ENCODE data around the gene KLHL15. TPM values are rescaled to one million over a fixed set of nuclear protein-coding genes. Genes with fewer than 3 reads are reported as not detected.
"Not testable (repeated sequence)": the region's sequence is repeated elsewhere in the genome, so short reads cannot be mapped to it uniquely, and the experiment has no call there.

KLHL15 gene, protein sequence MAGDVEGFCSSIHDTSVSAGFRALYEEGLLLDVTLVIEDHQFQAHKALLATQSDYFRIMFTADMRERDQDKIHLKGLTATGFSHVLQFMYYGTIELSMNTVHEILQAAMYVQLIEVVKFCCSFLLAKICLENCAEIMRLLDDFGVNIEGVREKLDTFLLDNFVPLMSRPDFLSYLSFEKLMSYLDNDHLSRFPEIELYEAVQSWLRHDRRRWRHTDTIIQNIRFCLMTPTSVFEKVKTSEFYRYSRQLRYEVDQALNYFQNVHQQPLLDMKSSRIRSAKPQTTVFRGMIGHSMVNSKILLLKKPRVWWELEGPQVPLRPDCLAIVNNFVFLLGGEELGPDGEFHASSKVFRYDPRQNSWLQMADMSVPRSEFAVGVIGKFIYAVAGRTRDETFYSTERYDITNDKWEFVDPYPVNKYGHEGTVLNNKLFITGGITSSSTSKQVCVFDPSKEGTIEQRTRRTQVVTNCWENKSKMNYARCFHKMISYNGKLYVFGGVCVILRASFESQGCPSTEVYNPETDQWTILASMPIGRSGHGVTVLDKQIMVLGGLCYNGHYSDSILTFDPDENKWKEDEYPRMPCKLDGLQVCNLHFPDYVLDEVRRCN
- 7.1 TPM for total RNA-seq
- long read RNA-seq, partial matches to known transcripts, result 3 of 3 reads
- long read RNA-seq, other reads (novel, unspliced or antisense), result 0 of 3 reads

DNA sequence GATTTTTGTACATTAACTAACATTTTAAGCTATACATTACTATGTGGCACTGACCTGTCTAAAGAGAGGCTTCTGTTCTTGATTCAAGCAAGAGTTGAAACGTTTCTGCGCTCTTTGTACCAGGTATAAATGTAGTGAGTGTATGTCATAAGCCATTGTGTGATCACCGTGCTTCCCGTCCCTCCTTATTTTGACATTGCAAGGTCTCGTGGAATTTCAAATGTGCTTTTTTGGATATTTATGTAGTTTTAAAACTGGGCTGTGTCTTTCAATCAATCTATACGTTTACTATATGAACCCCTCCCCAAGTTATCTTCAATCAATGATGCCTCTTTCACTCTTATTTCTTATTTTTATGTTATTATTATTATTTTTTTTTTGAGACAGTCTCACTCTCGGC is at the start of gene KLHL15:
Gene KLHL15 (minus strand): TSS at position 101 of the 400 bp plus-strand sequence. CDS start 20,493 bp downstream, outside the sequence.
- Histone ChIP-seq H3K4me3 (peak within 1 kb of the TSS; percentile 53), H3K4me1 (no peaks in the 10 kb centered on the region), H3K27me3 (no peaks in the 10 kb centered on the region), H3K36me3 (no peaks in the 10 kb centered on the region), H3K9me3 (no peaks in the 10 kb centered on the region), H3K27ac (peak within 1 kb of the TSS; percentile 93)
- ATAC-seq (no peak), DNase-seq (no peak)
- TF ChIP-seq, protein P1, sequence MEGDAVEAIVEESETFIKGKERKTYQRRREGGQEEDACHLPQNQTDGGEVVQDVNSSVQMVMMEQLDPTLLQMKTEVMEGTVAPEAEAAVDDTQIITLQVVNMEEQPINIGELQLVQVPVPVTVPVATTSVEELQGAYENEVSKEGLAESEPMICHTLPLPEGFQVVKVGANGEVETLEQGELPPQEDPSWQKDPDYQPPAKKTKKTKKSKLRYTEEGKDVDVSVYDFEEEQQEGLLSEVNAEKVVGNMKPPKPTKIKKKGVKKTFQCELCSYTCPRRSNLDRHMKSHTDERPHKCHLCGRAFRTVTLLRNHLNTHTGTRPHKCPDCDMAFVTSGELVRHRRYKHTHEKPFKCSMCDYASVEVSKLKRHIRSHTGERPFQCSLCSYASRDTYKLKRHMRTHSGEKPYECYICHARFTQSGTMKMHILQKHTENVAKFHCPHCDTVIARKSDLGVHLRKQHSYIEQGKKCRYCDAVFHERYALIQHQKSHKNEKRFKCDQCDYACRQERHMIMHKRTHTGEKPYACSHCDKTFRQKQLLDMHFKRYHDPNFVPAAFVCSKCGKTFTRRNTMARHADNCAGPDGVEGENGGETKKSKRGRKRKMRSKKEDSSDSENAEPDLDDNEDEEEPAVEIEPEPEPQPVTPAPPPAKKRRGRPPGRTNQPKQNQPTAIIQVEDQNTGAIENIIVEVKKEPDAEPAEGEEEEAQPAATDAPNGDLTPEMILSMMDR (IDR thresholded peaks at IDR 0.05), result no peak
- intact Hi-C loops (cut with DNase I), result no loop called here

DNA sequence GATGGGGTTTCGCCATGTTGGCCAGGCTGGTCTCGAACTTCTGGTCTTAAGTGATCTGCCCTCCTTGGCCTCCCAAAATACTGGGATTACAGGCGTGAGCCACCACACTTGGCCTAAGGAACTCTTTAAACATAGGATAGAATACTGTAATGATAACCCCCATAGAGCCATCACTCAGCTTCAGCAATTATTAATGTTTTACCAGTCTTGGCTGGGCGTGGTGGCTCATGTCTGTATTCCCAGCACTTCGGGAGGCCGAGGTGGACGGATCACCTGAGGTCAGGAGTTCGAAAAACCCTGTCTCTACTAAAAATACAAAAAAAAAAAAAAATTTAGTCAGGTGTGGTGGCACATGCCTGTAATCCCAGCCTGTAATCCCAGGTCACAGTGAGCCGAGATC is 42.9 kb upstream of the KLHL15 start:
- peaks cover 64% of the 10 kb centered on the region for H3K36me3 ChIP-seq

DNA sequence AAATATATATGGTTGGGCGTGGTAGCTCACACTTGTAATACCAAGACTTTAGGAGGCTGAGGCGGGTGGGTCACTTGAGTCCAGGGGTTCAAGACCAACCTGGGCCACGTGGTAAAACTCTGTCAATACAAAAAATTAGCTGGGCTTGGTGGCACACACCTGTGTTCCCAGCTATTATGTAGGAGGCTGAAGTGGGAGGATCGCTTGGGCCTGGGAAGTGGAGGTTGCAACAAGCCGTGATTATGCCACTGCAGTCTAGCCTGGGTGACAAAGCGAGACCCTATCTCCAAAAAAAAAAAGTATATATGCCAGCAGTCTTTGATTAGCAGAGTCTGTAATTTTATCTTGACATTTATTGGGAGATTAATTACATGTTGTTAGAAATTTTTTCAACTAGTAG is 36.5 kb upstream of the KLHL15 start:
- TF ChIP-seq, protein P1 (IDR thresholded peaks at IDR 0.05), result no peak
- no peak overlapping the region for H3K27ac ChIP-seq
- intact Hi-C loops (cut with DNase I), result no loop called here
- H3K4me1 ChIP-seq, result no peaks in the 10 kb centered on the region
- H3K27me3 ChIP-seq, result no peaks in the 10 kb centered on the region
- DNase-seq (no peak), ATAC-seq (no peak)
- H3K9me3 ChIP-seq, result no peaks in the 10 kb centered on the region
- no peak overlapping the region for H3K4me3 ChIP-seq
- H3K36me3 ChIP-seq, result peaks cover 70% of the 10 kb centered on the region

More for the DNA sequence above, 42.9 kb upstream of the KLHL15 start:
- Histone ChIP-seq H3K9me3 (no peaks in the 10 kb centered on the region), H3K27me3 (no peaks in the 10 kb centered on the region), H3K27ac (no peak overlapping the region), H3K4me3 (no peak overlapping the region), H3K4me1 (no peaks in the 10 kb centered on the region)
- DNase-seq, result no peak
- TF ChIP-seq, protein P1 (IDR thresholded peaks at IDR 0.05), result no peak
- ATAC-seq, result no peak
- intact Hi-C loops (cut with DNase I), result no loop called here

DNA sequence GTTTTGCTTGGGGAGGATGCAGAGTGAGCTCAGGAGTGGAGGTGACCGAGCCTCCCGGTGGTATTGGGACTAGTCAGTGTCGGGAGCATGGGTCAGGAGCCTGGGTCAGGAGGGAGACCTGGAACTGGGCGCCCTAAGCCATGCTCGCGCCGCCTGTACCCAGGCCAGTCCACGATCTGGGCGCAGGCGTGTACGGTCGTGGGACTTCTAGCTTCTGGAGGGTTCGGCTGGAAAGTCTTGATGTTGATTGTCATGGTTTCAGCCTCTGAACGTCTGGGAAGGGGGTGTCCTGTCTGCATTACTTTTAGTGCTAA is 28.0 kb upstream of the KLHL15 start:
- H3K4me1 ChIP-seq, result no peaks in the 10 kb centered on the region
- H3K36me3 ChIP-seq, result peaks cover 16% of the 10 kb centered on the region
- DNase-seq, result no peak
- peak overlapping the region; percentile 92 for H3K27ac ChIP-seq
- H3K4me3 ChIP-seq, result peak overlapping the region; percentile 72
- peak; percentile 53 for ATAC-seq
- intact Hi-C loops (cut with DNase I), result no loop called here
- TF ChIP-seq, protein P1 (IDR thresholded peaks at IDR 0.05), result no peak
- H3K9me3 ChIP-seq, result no peaks in the 10 kb centered on the region
- H3K27me3 ChIP-seq, result no peaks in the 10 kb centered on the region

DNA sequence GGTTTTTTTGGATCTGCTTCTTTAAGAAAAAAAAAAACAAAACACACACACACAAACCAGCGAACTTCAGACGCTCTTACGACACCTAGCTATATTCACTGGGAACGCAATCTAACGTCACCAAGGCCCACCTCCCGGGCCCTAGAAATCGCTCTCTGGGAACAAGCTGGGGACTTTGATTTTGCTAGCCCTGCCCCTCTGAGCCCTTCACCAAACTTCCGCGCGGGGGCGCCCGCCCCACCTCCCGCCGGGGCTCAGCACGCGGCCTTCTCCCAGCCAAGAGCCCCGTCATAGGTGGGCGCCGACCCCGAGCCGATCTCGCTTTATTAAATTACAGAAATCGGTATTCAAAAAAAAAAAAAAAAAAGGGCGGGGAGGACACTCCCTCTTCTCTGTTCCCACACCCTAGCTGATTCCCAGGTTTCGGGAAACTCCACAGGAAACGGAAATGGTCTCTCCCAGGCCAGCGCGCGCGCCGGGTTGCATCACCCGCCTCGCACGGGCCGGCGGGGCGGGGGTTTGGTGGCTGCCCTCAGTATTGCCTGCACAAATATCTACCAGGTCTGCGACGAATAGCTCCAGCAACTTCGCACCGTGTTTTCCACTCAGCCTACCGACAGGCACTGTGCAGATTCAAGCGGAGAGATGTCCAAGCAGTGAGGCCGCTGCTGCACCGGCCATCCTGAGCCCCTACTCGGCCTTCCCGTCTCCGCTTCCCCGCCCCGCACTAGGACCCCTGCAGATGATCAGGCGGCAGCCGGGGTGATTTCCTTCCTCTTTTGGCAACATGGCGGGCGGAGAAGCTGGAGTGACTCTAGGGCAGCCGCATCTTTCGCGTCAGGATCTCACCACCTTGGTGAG is 27.4 kb upstream of the KLHL15 start, which contains the start of gene EIF2S3:
Gene EIF2S3 (plus strand): TSS at position 775 of the 861 bp plus-strand sequence. CDS start 13 bp downstream, at position 788.
- TF ChIP-seq, protein P1 (IDR thresholded peaks at IDR 0.05), result peak; percentile 57
- intact Hi-C loops (cut with DNase I), result no loop called here

DNA sequence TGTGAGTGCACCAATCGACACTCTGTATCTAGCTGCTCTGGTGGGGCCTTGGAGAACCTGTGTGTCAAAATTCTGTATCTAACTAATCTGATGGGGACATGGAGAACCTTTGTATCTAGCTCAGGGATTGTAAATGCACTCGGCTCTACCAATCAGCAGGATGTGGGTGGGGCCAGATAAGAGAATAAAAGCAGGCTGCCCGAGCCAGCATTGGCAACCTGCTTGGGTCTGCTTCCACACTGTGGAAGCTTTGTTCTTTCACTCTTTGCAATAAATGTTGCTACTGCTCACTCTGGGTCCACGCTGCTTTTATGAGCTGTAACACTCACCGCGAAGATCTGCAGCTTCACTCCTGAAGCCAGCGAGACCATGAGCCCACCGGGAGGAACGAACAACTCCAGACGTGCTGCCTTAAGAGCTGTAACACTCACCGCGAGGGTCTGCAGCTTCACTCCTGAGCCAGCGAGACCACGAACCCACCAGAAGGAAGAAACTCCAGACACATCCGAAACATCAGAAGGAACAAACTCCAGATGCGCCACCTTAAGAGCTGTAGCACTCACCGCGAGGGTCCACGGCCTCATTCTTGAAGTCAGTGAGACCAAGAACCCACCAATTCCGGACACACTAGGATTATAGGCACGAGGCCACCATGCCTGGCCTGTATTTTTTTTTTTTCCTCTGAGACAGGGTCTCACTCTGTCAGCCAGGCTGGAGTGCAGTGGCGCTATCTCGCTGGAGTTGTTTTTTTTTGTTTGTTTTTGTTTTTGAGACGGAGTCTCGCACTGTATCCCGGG is 23.7 kb upstream of the KLHL15 start:
- intact Hi-C loops (cut with DNase I); H3K4me3 ChIP-seq; H3K27me3 ChIP-seq; H3K9me3 ChIP-seq; ATAC-seq; H3K36me3 ChIP-seq; DNase-seq; H3K4me1 ChIP-seq; H3K27ac ChIP-seq: not testable (repeated sequence)

More for the DNA sequence above, 27.4 kb upstream of the KLHL15 start, which contains the start of gene EIF2S3:
- Histone ChIP-seq H3K27ac (peak within 1 kb of the TSS; percentile 92), H3K27me3 (no peaks in the 10 kb centered on the region), H3K9me3 (no peaks in the 10 kb centered on the region), H3K4me3 (peak within 1 kb of the TSS; percentile 72), H3K4me1 (no peaks in the 10 kb centered on the region), H3K36me3 (peaks cover 10% of the 10 kb centered on the region)
- ATAC-seq (peak; percentile 97), DNase-seq (peak; percentile 91)

DNA sequence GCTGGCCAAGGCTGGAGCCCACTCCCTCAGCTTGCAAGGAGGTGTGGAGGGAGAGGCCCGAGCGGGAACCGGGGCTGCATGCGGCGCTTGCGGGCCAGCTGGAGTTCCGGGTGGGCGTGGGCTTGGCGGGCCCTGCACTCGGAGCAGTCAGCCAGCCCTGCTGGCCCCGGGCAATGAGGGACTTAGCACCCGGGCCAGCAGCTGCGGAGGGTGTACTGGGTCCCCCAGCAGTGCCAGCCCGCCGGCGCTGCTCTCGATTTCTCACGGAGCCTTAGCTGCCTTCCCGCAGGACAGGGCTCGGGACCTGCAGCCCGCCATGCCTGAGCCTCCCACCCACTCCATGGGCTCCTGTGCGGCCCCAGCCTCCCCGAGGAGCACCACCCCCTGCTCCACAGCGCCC is 22.7 kb upstream of the KLHL15 start:
- DNase-seq; H3K27ac ChIP-seq; H3K36me3 ChIP-seq; H3K4me1 ChIP-seq; intact Hi-C loops (cut with DNase I); H3K4me3 ChIP-seq; H3K27me3 ChIP-seq; H3K9me3 ChIP-seq; ATAC-seq: not testable (repeated sequence)

Data from upper lobe of right lung (tissue), 1 donor.